NT2/D1 (cell line): Measurements from ENCODE around the gene SH3D19.

ENCODE experiments used
- YY1 ChIP-seq: IDR thresholded peaks from 2 replicates; pipeline ENCODE4 v1.6.1; 2011; ENCODE audit not compliant: insufficient read length, insufficient read depth
- ZNF274 ChIP-seq: IDR thresholded peaks from 2 replicates; pipeline ENCODE4 v1.6.1; 2011; ENCODE audit warnings: mild to moderate bottlenecking, low read depth, low read length

DNA sequence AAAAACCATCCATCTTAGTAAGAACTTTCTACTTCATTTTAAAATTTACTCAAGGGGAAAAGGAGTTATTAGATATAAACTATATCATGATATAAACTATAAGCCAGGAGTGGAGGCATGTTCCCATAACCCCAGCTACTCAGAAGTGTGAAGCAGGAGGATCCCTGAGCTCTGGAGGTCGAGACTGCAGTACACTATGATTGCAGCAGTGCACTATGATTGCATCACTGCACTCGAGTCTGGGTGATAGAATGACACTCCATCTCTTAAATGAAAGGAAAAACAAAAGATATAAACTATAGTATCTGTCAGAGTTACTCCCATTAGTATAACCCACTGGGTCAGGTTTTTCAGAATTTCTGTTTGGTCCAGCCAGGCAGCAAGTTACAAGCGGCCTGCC is 178.4 kb downstream of the SH3D19 start:
- no peak for TF ChIP-seq YY1
- no peak for TF ChIP-seq ZNF274
